ENCODE measurements around the gene FRZB.
"Not testable (repeated sequence)": the region's sequence is repeated elsewhere in the genome, so short reads cannot be mapped to it uniquely, and the experiment has no call there.

Gene FRZB

GRCh38 chr2:182904844-182905243 is 38.4 kb upstream of the FRZB start:
- 100% methylated on average over 1 of the region's 1 CpG for WGBS
- no peak overlapping the region for H3K9ac ChIP-seq (ENCODE audit: low read depth, low read length)
- H3K27ac ChIP-seq (ENCODE audit: low read depth, low read length), result no peak overlapping the region
- H3K4me1 ChIP-seq (ENCODE audit: insufficient read depth, low read length), result peaks cover 14% of the 10 kb centered on the region
- no peaks in the 10 kb centered on the region for H3K9me3 ChIP-seq (ENCODE audit: insufficient read depth, low read depth, low read length)
- H3K27me3 ChIP-seq (ENCODE audit: insufficient read depth, low read length), result no peaks in the 10 kb centered on the region
- H3K36me3 ChIP-seq (ENCODE audit: insufficient read depth, low read length), result peaks cover 6% of the 10 kb centered on the region; the same call in 1 of the 2 replicates
- H3K4me3 ChIP-seq (ENCODE audit: low read length), result no peak overlapping the region

- Histone ChIP-seq H3K9me3 (ENCODE audit: insufficient read depth, low read depth, low read length) (no peaks in the 10 kb centered on the region), H3K27me3 (ENCODE audit: insufficient read depth, low read length) (no peaks in the 10 kb centered on the region), H3K27ac (ENCODE audit: low read depth, low read length) (no peak overlapping the region), H3K4me3 (ENCODE audit: low read length) (no peak overlapping the region), H3K4me1 (ENCODE audit: insufficient read depth, low read length) (peaks cover 14% of the 10 kb centered on the region), H3K9ac (ENCODE audit: low read depth, low read length) (no peak overlapping the region), H3K36me3 (ENCODE audit: insufficient read depth, low read length) (no peaks in the 10 kb centered on the region)
- WGBS, result 84% methylated on average over 2 of the region's 2 CpGs
Observed at GRCh38 chr2:182903566-182903965, 37.1 kb upstream of the FRZB start.

GRCh38 chr2:182901748-182902147 is 35.3 kb upstream of the FRZB start:
- Histone ChIP-seq H3K4me1 (ENCODE audit: insufficient read depth, low read length) (peaks cover 5% of the 10 kb centered on the region), H3K27me3 (ENCODE audit: insufficient read depth, low read length) (no peaks in the 10 kb centered on the region), H3K4me3 (ENCODE audit: low read length) (no peak overlapping the region), H3K9me3 (ENCODE audit: insufficient read depth, low read depth, low read length) (no peaks in the 10 kb centered on the region), H3K9ac (ENCODE audit: low read depth, low read length) (no peak overlapping the region), H3K27ac (ENCODE audit: low read depth, low read length) (no peak overlapping the region), H3K36me3 (ENCODE audit: insufficient read depth, low read length) (no peaks in the 10 kb centered on the region)
- 94% methylated on average over 6 of the region's 6 CpGs for WGBS

- H3K27me3 ChIP-seq (ENCODE audit: insufficient read depth, low read length), result no peaks in the 10 kb centered on the region
- H3K36me3 ChIP-seq (ENCODE audit: insufficient read depth, low read length), result no peaks in the 10 kb centered on the region
- WGBS, result 83% methylated on average over 1 of the region's 1 CpG
Observed at GRCh38 chr2:182898718-182899117, 32.3 kb upstream of the FRZB start.

GRCh38 chr2:182897137-182897536 is 30.7 kb upstream of the FRZB start:
- 0 out of 2 replicates have a peak, but pooled peaks cover 3% of the 10 kb centered on the region for H3K9me3 ChIP-seq (ENCODE audit: insufficient read depth, low read depth, low read length)
- no peak overlapping the region for H3K9ac ChIP-seq (ENCODE audit: low read depth, low read length)
- H3K4me1 ChIP-seq (ENCODE audit: insufficient read depth, low read length), result no peaks in the 10 kb centered on the region
- no peak overlapping the region for H3K4me3 ChIP-seq (ENCODE audit: low read length)
- H3K36me3 ChIP-seq (ENCODE audit: insufficient read depth, low read length), result no peaks in the 10 kb centered on the region
- no peaks in the 10 kb centered on the region for H3K27me3 ChIP-seq (ENCODE audit: insufficient read depth, low read length)
- no peak overlapping the region for H3K27ac ChIP-seq (ENCODE audit: low read depth, low read length)
- 100% methylated on average over 1 of the region's 1 CpG for WGBS

More at GRCh38 chr2:182898718-182899117, 32.3 kb upstream of the FRZB start:
- Histone ChIP-seq H3K27ac (ENCODE audit: low read depth, low read length) (no peak overlapping the region), H3K4me1 (ENCODE audit: insufficient read depth, low read length) (no peaks in the 10 kb centered on the region), H3K4me3 (ENCODE audit: low read length) (no peak overlapping the region), H3K9me3 (ENCODE audit: insufficient read depth, low read depth, low read length) (0 out of 2 replicates have a peak, but pooled peaks cover 3% of the 10 kb centered on the region), H3K9ac (ENCODE audit: low read depth, low read length) (no peak overlapping the region)

GRCh38 chr2:182895798-182896197 is 29.4 kb upstream of the FRZB start:
- H3K27ac ChIP-seq (ENCODE audit: low read depth, low read length), result no peak overlapping the region
- 0 out of 2 replicates have a peak, but pooled peaks cover 3% of the 10 kb centered on the region for H3K9me3 ChIP-seq (ENCODE audit: insufficient read depth, low read depth, low read length)
- no peaks in the 10 kb centered on the region for H3K36me3 ChIP-seq (ENCODE audit: insufficient read depth, low read length)
- 94% methylated on average over 4 of the region's 6 CpGs for WGBS
- H3K27me3 ChIP-seq (ENCODE audit: insufficient read depth, low read length), result no peaks in the 10 kb centered on the region
- no peaks in the 10 kb centered on the region for H3K4me1 ChIP-seq (ENCODE audit: insufficient read depth, low read length)
- no peak overlapping the region for H3K4me3 ChIP-seq (ENCODE audit: low read length)
- no peak overlapping the region for H3K9ac ChIP-seq (ENCODE audit: low read depth, low read length)

GRCh38 chr2:182895169-182895568 is 28.7 kb upstream of the FRZB start:
- H3K9ac ChIP-seq (ENCODE audit: low read depth, low read length), result no peak overlapping the region
- H3K4me3 ChIP-seq (ENCODE audit: low read length), result no peak overlapping the region
- H3K36me3 ChIP-seq (ENCODE audit: insufficient read depth, low read length), result no peaks in the 10 kb centered on the region
- H3K4me1 ChIP-seq (ENCODE audit: insufficient read depth, low read length), result no peaks in the 10 kb centered on the region
- no peak overlapping the region for H3K27ac ChIP-seq (ENCODE audit: low read depth, low read length)
- WGBS, result 97% methylated on average over 4 of the region's 4 CpGs
- no peaks in the 10 kb centered on the region for H3K27me3 ChIP-seq (ENCODE audit: insufficient read depth, low read length)
- 0 out of 2 replicates have a peak, but pooled peaks cover 3% of the 10 kb centered on the region for H3K9me3 ChIP-seq (ENCODE audit: insufficient read depth, low read depth, low read length)

- H3K27ac ChIP-seq (ENCODE audit: low read depth, low read length), result no peak overlapping the region
- no peaks in the 10 kb centered on the region for H3K36me3 ChIP-seq (ENCODE audit: insufficient read depth, low read length)
- no peaks in the 10 kb centered on the region for H3K27me3 ChIP-seq (ENCODE audit: insufficient read depth, low read length)
- H3K9ac ChIP-seq (ENCODE audit: low read depth, low read length), result no peak overlapping the region
- WGBS, result 94% methylated on average over 9 of the region's 9 CpGs
- H3K4me3 ChIP-seq (ENCODE audit: low read length), result no peak overlapping the region
- H3K4me1 ChIP-seq (ENCODE audit: insufficient read depth, low read length), result no peaks in the 10 kb centered on the region
- 0 out of 2 replicates have a peak, but pooled peaks cover 3% of the 10 kb centered on the region for H3K9me3 ChIP-seq (ENCODE audit: insufficient read depth, low read depth, low read length)
Observed at GRCh38 chr2:182894174-182894573, 27.7 kb upstream of the FRZB start.

- no peak overlapping the region for H3K4me3 ChIP-seq (ENCODE audit: low read length)
- no peaks in the 10 kb centered on the region for H3K27me3 ChIP-seq (ENCODE audit: insufficient read depth, low read length)
- no peaks in the 10 kb centered on the region for H3K4me1 ChIP-seq (ENCODE audit: insufficient read depth, low read length)
- H3K9ac ChIP-seq (ENCODE audit: low read depth, low read length), result no peak overlapping the region
- 91% methylated on average over 11 of the region's 11 CpGs for WGBS
- no peak overlapping the region for H3K27ac ChIP-seq (ENCODE audit: low read depth, low read length)
- H3K36me3 ChIP-seq (ENCODE audit: insufficient read depth, low read length), result no peaks in the 10 kb centered on the region
- H3K9me3 ChIP-seq (ENCODE audit: insufficient read depth, low read depth, low read length), result 0 out of 2 replicates have a peak, but pooled peaks cover 3% of the 10 kb centered on the region
Observed at GRCh38 chr2:182893666-182894065, 27.2 kb upstream of the FRZB start.

- H3K4me1 ChIP-seq (ENCODE audit: insufficient read depth, low read length), result not testable (repeated sequence)
- WGBS, result 93% methylated on average over 7 of the region's 7 CpGs
Observed at GRCh38 chr2:182893035-182893434, 26.6 kb upstream of the FRZB start.

GRCh38 chr2:182891611-182892010 is 25.2 kb upstream of the FRZB start:
- H3K9me3 ChIP-seq (ENCODE audit: insufficient read depth, low read depth, low read length), result 0 out of 2 replicates have a peak, but pooled peaks cover 3% of the 10 kb centered on the region
- H3K27me3 ChIP-seq (ENCODE audit: insufficient read depth, low read length), result no peaks in the 10 kb centered on the region
- H3K36me3 ChIP-seq (ENCODE audit: insufficient read depth, low read length), result no peaks in the 10 kb centered on the region
- H3K4me1 ChIP-seq (ENCODE audit: insufficient read depth, low read length), result no peaks in the 10 kb centered on the region
- H3K4me3 ChIP-seq (ENCODE audit: low read length), result no peak overlapping the region
- H3K9ac ChIP-seq (ENCODE audit: low read depth, low read length), result no peak overlapping the region
- 89% methylated on average over 2 of the region's 4 CpGs for WGBS
- no peak overlapping the region for H3K27ac ChIP-seq (ENCODE audit: low read depth, low read length)

More at GRCh38 chr2:182893035-182893434, 26.6 kb upstream of the FRZB start:
- H3K9ac ChIP-seq (ENCODE audit: low read depth, low read length); H3K27ac ChIP-seq (ENCODE audit: low read depth, low read length); H3K4me3 ChIP-seq (ENCODE audit: low read length); H3K36me3 ChIP-seq (ENCODE audit: insufficient read depth, low read length); H3K9me3 ChIP-seq (ENCODE audit: insufficient read depth, low read depth, low read length); H3K27me3 ChIP-seq (ENCODE audit: insufficient read depth, low read length): not testable (repeated sequence)

All from HUES64 (cell line).